ENCODE results near the gene CYB5R4. TPM values are rescaled to one million over a fixed set of nuclear protein-coding genes. Genes with fewer than 3 reads are reported as not detected.

The CYB5R4 gene
- total RNA-seq (10 to 100 TPM; 15.1 to 50.7 (median 34.2) TPM), polyA plus RNA-seq (10 to 100 TPM in 2 of 3 donors, 1 to 10 TPM in 1; 10.0 to 17.1 (median 12.6) TPM)
- long read RNA-seq, donor 1, full-length matches to known transcripts = 2 of 2 reads
- long read RNA-seq, donor 1, partial matches to known transcripts = 0 of 2 reads
- long read RNA-seq, donor 1, other reads (novel, unspliced or antisense) = 0 of 2 reads
- long read RNA-seq, donor 2, full-length matches to known transcripts = 3 of 3 reads
- long read RNA-seq, donor 2, partial matches to known transcripts = 0 of 3 reads
- long read RNA-seq, donor 2, other reads (novel, unspliced or antisense) = 0 of 3 reads

- Histone ChIP-seq H3K9me3 (no peaks in the 10 kb centered on the region), H3K4me1 (peaks cover 13 to 57% (median 29%) of the 10 kb centered on the region in 6 donors), H3K27me3 (replicated peaks in 1 of 7) (peaks cover 0 to 19% (median 4%) of the 10 kb centered on the region in 7 donors), H3K36me3 (peaks cover 0 to 10% (median 5%) of the 10 kb centered on the region in 6 donors), H3K4me3 (peak within 1 kb of the TSS; percentile 69 to 94 (median 74)), H3K27ac (peak within 1 kb of the TSS; percentile 82 to 95 (median 91))
- intact Hi-C loops (cut with DNase I; ENCODE audit: low total_unique reads) = no loop called here
- TF ChIP-seq POLR2AphosphoS5 (IDR thresholded peaks at IDR 0.05) = peak; percentile 97 to 99 (median 97)
- TF ChIP-seq CTCF (IDR thresholded peaks at IDR 0.05 in 8 of 11, conservative IDR thresholded peaks at IDR 0.05 in 3 of 11) = peak in 9 of 11 experiments; percentile 11 to 63 (median 51)
- TF ChIP-seq POLR2A (IDR thresholded peaks at IDR 0.05) = peak; percentile 70 to 86 (median 82)
- peak; percentile 99 for DNase-seq
- 0 to 1% (median 0%) methylated on average over 50 to 53 of the region's 53 CpGs for WGBS, 5 donors
Observed at GRCh38 chr6:83859410-83860358, at the start of gene CYB5R4. TSS of gene CYB5R4 (plus strand) at chr6:83859689. CDS start at chr6:83859783, 94 bp downstream.

- TF ChIP-seq POLR2A (IDR thresholded peaks at IDR 0.05) (no peak), POLR2AphosphoS5 (IDR thresholded peaks at IDR 0.05) (no peak), CTCF (IDR thresholded peaks at IDR 0.05 in 8 of 11, conservative IDR thresholded peaks at IDR 0.05 in 3 of 11) (no peak)
- no peak for DNase-seq
- H3K9me3 ChIP-seq = no peaks in the 10 kb centered on the region
- no peak overlapping the region for H3K4me3 ChIP-seq
- no peaks in the 10 kb centered on the region for H3K27me3 ChIP-seq (replicated peaks in 1 of 7)
- H3K27ac ChIP-seq = no peak overlapping the region
- H3K36me3 ChIP-seq = no peaks in the 10 kb centered on the region
- intact Hi-C loops (cut with DNase I; ENCODE audit: low total_unique reads) = no loop called here
- no peaks in the 10 kb centered on the region for H3K4me1 ChIP-seq
Observed at GRCh38 chr6:83812595-83812994, 46.9 kb upstream of the CYB5R4 start.

GRCh38 chr6:83815631-83816272 is 43.7 kb upstream of the CYB5R4 start:
- 5 to 14% (median 12%) methylated on average over 2 of the region's 2 CpGs for WGBS, 5 donors
- TF ChIP-seq POLR2A (IDR thresholded peaks at IDR 0.05) (no peak), POLR2AphosphoS5 (IDR thresholded peaks at IDR 0.05) (no peak), CTCF (IDR thresholded peaks at IDR 0.05 in 8 of 11, conservative IDR thresholded peaks at IDR 0.05 in 3 of 11) (no peak)
- H3K36me3 ChIP-seq = no peaks in the 10 kb centered on the region
- H3K4me3 ChIP-seq = no peak overlapping the region
- intact Hi-C loops (cut with DNase I; ENCODE audit: low total_unique reads) = no loop called here
- H3K9me3 ChIP-seq = no peaks in the 10 kb centered on the region
- H3K27ac ChIP-seq = no peak overlapping the region
- H3K4me1 ChIP-seq = no peaks in the 10 kb centered on the region
- H3K27me3 ChIP-seq (replicated peaks in 1 of 7) = no peaks in the 10 kb centered on the region
- DNase-seq = no peak
